Measurements from ENCODE around the gene BLNK.

BLNK gene

GRCh38 chr10:96233959-96234358 is 37.4 kb downstream of the BLNK start:
- no peak for DNase-seq (ENCODE audit: low spot score)
- no peak for TF ChIP-seq CTCF (IDR thresholded peaks at IDR 0.05; ENCODE audit: extremely low read depth, insufficient read depth, missing control alignments)
- in situ Hi-C loops (cut with MboI; ENCODE audit: low pct_unique_long_range_greater_than_20kb, low sequenced_read_pairs, unreplicated experiment) = no loop called here

GRCh38 chr10:96230527-96230926 is 40.8 kb downstream of the BLNK start:
- in situ Hi-C loops (cut with MboI; ENCODE audit: low pct_unique_long_range_greater_than_20kb, low sequenced_read_pairs, unreplicated experiment) = no loop called here
- no peak for TF ChIP-seq CTCF (IDR thresholded peaks at IDR 0.05; ENCODE audit: extremely low read depth, insufficient read depth, missing control alignments)
- no peak for DNase-seq (ENCODE audit: low spot score)

- TF ChIP-seq CTCF (IDR thresholded peaks at IDR 0.05; ENCODE audit: extremely low read depth, insufficient read depth, missing control alignments) = peak; percentile 96
- DNase-seq (ENCODE audit: low spot score) = peak; percentile 72
- in situ Hi-C loops (cut with MboI; ENCODE audit: low pct_unique_long_range_greater_than_20kb, low sequenced_read_pairs, unreplicated experiment) = no loop called here
These were observed 41.8 kb downstream of the BLNK start for GRCh38 chr10:96229568-96230030.

- no peak for DNase-seq (ENCODE audit: low spot score)
- in situ Hi-C loops (cut with MboI; ENCODE audit: low pct_unique_long_range_greater_than_20kb, low sequenced_read_pairs, unreplicated experiment) = no loop called here
- no peak for TF ChIP-seq CTCF (IDR thresholded peaks at IDR 0.05; ENCODE audit: extremely low read depth, insufficient read depth, missing control alignments)
These were observed 42.9 kb downstream of the BLNK start for GRCh38 chr10:96228408-96228994.

GRCh38 chr10:96227206-96227605 is 44.2 kb downstream of the BLNK start:
- in situ Hi-C loops (cut with MboI; ENCODE audit: low pct_unique_long_range_greater_than_20kb, low sequenced_read_pairs, unreplicated experiment) = no loop called here
- TF ChIP-seq CTCF (IDR thresholded peaks at IDR 0.05; ENCODE audit: extremely low read depth, insufficient read depth, missing control alignments) = no peak
- no peak for DNase-seq (ENCODE audit: low spot score)

- DNase-seq (ENCODE audit: low spot score) = no peak
- in situ Hi-C loops (cut with MboI; ENCODE audit: low pct_unique_long_range_greater_than_20kb, low sequenced_read_pairs, unreplicated experiment) = no loop called here
- TF ChIP-seq CTCF (IDR thresholded peaks at IDR 0.05; ENCODE audit: extremely low read depth, insufficient read depth, missing control alignments) = no peak
These were observed 46.2 kb downstream of the BLNK start for GRCh38 chr10:96225119-96225518.

All from GM13977 (cell line).